OCI-M2 (cell line): ENCODE measurements around the gene ADPRS.

Experiments used
- DNase-seq: peaks from one replicate; lab custom pipeline; 2025; ENCODE audit not compliant: unreplicated experiment; lab: John Stamatoyannopoulos, UW

Gene ADPRS

GRCh38 chr1:36128905-36129206 lies 40.2 kb downstream of the ADPRS start:
- no peak for DNase-seq

GRCh38 chr1:36132029-36132428 lies 43.3 kb downstream of the ADPRS start:
- DNase-seq: no peak

GRCh38 chr1:36133484-36133883 lies 44.8 kb downstream of the ADPRS start:
- DNase-seq: no peak

- no peak for DNase-seq
Measured at GRCh38 chr1:36134031-36134430, 45.3 kb downstream of the ADPRS start.

GRCh38 chr1:36134505-36135329 lies 46.0 kb downstream of the ADPRS start:
- no peak for DNase-seq

GRCh38 chr1:36135330-36135667 lies 46.6 kb downstream of the ADPRS start:
- no peak for DNase-seq

- DNase-seq: no peak
Measured at GRCh38 chr1:36135796-36136195, 47.1 kb downstream of the ADPRS start.

GRCh38 chr1:36136535-36136934 lies 47.8 kb downstream of the ADPRS start:
- DNase-seq: no peak

- no peak for DNase-seq
Measured at GRCh38 chr1:36137226-36137625, 48.5 kb downstream of the ADPRS start.

- DNase-seq: no peak
Measured at GRCh38 chr1:36137776-36138175, 49.1 kb downstream of the ADPRS start.

- DNase-seq: no peak
Measured at GRCh38 chr1:36139521-36139920, 50.8 kb downstream of the ADPRS start.

- no peak for DNase-seq
Measured at GRCh38 chr1:36142121-36142520, 53.4 kb downstream of the ADPRS start.

GRCh38 chr1:36143424-36143823 lies 54.7 kb downstream of the ADPRS start:
- no peak for DNase-seq
